GM12872 (cell line): ENCODE results near the gene FBXO34.

Experiments used
- TF ChIP-seq, protein P1 (sequence below): IDR thresholded peaks from 3 replicates; pipeline ENCODE4 v1.5.1; 2011; ENCODE audit warnings: low read depth, mild to moderate bottlenecking, low read length, moderate library complexity; ENCODE audit not compliant: insufficient read depth

The FBXO34 gene

DNA sequence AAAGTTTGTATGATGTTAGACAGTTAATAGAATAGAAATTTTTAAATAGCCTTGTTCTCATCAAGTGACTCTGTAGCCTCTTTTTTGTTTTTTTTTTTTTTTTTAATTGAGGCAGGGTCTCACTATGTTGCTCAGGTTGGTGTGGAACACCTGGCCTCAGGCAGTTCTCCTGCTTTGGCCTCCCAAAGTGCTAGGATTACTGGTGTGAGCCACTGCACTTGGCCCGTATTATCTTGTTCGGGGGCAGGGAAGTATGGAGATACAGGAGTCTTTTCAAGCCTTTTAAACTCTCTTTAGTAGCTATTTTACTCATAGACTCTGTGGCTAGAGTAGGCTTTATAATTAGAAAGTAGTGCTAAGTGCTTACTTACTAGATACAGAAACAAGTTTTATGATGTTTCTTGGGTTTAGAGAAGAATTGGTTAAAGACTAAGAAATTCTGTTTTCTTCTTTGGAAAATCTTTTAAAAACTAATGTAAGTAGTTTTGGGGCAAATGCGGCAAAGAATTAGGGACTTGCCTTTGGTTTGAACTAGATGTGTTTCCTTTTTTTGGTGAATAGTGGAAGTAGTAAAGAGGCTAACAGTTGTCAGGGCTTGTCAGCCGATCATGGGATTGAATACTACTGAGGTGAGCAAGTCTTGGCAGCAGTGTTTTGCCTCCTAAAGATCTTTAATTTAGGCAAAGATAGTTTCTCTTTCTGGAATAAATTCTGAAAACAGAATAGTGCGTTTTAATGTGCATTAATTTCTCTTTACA is 31.3 kb downstream of the FBXO34 start:
- TF ChIP-seq, protein P1, sequence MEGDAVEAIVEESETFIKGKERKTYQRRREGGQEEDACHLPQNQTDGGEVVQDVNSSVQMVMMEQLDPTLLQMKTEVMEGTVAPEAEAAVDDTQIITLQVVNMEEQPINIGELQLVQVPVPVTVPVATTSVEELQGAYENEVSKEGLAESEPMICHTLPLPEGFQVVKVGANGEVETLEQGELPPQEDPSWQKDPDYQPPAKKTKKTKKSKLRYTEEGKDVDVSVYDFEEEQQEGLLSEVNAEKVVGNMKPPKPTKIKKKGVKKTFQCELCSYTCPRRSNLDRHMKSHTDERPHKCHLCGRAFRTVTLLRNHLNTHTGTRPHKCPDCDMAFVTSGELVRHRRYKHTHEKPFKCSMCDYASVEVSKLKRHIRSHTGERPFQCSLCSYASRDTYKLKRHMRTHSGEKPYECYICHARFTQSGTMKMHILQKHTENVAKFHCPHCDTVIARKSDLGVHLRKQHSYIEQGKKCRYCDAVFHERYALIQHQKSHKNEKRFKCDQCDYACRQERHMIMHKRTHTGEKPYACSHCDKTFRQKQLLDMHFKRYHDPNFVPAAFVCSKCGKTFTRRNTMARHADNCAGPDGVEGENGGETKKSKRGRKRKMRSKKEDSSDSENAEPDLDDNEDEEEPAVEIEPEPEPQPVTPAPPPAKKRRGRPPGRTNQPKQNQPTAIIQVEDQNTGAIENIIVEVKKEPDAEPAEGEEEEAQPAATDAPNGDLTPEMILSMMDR: no peak

DNA sequence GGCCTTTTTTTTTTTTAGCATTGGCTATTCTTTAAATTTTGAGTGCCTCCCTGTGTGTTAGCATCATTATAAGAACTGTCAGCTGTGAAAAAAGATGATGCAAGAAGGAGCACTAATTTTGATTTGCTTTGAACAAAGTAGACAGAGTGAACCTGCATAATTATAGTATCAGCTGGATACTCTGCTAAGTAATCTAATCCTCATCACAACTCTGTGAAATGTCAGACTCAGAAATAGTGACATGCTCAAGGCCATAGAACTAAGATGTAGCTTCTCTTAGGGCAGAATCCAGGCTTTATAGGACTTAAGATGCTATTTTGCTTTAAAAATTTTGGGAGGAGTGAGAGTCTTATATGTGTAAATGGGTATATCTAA is 31.9 kb downstream of the FBXO34 start:
- TF ChIP-seq, protein P1: no peak

DNA sequence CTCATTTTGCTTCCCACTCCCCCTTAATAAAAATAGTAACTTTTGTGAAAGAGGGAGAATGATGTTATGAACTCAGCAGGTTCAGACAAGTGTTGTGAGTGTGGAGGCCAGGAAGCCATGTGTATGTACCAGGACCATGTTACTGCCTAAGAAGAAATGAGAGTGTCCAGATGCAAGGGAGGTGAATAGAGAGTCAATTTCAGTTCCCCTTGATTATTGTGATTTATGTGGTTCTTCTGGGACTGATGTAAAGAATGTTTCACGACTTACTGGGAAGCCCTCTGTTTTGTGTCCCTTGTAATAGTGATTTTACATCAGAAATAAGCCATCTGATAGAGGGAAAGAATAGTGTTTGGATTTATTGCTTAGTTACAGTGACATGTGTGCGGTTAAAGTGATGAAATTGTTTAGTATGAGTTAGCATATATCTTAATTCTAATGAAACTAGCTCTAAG is 32.5 kb downstream of the FBXO34 start:
- TF ChIP-seq, protein P1: no peak

- TF ChIP-seq, protein P1: no peak
Measured at GRCh38 chr14:55306938-55307589, 35.8 kb downstream of the FBXO34 start.

- TF ChIP-seq, protein P1: no peak
Measured at GRCh38 chr14:55309154-55309553, 37.9 kb downstream of the FBXO34 start.

DNA sequence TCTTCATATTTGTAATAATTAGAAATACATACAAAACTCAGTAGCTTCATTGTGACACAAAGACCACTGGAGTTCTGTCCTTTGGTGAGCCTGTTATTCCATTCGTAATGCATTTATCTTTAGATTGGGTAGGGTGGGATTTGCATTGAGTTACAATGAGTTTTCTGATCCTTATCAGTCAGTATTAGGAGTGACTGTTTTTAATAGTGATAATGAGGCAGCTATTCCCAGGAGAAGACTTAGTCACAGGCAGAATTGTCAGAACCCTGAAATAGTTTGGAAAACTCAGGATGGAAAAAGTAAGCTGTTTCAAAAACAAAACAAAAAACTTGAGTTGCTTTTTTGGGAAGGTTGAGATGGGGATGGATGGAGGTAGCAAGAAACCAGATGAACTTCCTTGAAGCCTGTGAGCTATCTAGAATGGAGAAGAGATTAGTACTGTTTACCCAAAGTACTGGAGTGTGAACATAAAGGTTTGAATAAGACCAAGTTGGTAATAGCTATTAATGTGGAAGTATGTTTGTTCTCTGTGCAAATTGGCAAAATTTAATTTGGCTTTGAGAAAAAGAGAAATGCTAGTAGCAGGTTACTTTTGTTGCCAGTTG is 38.6 kb downstream of the FBXO34 start:
- TF ChIP-seq, protein P1: no peak

GRCh38 chr14:55313480-55313879 is 42.3 kb downstream of the FBXO34 start:
- TF ChIP-seq, protein P1: no peak
